ENCODE data around the gene SNURF.
"Not testable (repeated sequence)": the region's sequence is repeated elsewhere in the genome, so short reads cannot be mapped to it uniquely, and the experiment has no call there.

Gene SNURF

DNA sequence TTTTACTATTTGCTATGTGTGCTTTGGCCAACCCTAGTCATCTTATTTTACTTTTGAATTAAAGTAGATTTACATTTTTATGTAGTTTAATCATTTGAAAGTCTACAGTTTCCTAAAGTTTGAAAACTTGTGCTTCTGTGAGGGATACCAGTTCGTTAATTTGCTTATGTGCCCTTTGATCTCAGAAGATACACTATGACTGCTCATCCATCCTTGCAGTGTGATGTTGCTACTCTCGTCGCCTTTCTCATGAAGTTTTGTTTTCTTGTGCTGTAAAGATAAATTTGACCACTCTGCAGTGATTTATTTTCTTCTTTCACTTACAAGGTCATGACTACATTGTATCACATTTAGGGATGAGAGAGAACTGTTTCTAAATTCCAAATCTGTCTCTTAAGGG is 16.3 kb downstream of the SNURF start:
- no peak for ATAC-seq
- no peak for DNase-seq

DNA sequence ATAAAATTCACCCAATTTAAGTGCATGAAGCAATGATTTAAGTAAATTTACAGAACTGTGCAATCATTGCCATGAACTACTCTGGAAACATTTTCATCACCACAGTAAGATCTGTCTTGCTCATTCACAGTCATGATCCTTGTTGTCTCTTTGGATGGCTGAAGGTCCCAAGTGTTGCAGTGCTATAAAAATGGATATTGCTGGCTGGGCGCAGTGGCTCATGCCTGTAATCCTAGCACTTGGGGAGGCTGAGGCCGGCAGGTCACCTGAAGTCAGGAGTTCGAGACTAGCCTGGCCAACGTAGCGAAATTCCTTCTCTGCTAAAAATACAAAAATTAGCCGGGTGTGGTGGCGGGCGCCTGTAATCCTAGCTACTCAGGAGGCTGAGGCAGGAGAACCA is 17.0 kb downstream of the SNURF start:
- DNase-seq (no peak), ATAC-seq (no peak)

DNA sequence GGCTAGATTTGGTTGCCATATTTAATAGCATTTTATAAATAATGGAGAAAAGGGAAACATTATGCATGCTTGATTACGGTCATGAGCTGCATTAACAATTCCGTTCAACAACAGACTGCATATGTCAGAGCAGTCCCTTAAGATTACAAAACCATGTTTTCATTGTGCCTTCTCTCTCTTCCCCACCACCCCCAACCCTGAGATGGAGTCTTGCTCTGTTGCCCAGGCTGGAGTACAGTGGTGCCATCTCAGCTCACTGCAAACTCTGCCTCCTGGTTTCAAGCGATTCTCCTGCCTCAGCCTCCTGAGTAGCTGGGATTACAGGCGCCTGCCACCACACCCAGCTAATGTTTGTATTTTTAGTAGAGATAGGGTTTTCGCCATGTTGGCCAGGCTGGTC is 17.9 kb downstream of the SNURF start:
- not testable (repeated sequence) for DNase-seq, ATAC-seq

DNA sequence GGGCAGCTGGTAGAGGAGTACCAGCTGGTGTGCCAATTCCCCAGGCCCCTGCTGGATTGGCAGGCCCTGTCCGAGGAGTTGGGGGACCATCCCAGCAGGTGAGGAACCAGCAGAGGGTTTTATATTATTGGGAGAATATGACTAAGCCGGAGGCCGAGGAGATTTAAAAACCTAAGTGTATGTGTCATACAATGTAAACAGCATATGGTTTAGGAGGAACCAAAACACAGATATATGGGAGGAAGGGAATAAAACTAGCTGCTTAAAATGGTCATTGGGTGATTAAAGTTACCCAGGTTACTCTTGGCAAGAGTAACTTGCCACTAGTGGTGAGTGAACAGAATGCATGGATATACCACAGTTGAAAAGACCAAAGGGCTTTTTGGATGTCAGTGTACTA is 22.1 kb downstream of the SNURF start:
- no peak for ATAC-seq
- DNase-seq = no peak

DNA sequence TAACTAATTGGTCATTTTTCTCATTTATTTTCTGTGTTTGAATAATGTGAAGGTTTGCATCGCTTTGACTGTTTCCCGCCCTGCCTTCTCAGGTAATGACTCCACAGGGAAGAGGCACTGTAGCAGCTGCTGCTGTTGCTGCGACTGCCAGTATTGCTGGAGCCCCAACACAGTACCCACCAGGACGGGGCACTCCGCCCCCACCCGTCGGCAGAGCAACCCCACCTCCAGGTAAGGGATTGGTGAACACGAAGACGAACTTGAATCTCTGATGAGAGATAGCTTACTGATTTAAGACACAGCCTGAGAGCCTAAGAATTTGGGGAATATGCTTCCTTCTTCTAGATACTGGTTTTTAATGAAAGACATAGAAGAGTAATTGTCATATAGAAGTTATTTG is 22.9 kb downstream of the SNURF start:
- ATAC-seq (no peak), DNase-seq (no peak)

DNA sequence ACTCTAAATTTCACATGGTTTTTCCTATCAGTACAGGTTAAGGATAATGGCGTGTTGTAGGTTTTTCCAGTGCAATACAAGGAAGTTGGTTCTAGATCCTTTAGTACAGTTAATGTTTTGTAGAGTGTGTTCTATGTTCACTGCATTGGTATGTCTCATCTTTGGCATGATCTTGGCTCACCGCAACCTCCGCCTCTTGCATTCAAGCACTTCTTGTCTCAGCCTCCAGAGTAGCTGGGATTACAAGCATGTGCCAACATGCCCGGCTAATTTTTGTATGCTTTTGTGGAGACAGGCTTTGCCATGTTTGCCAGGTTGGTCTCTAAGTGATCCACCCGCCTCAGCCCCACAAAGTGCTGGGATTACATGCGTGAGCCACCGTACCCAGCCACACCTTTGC is 30.4 kb downstream of the SNURF start:
- ATAC-seq (no peak), DNase-seq (no peak)

DNA sequence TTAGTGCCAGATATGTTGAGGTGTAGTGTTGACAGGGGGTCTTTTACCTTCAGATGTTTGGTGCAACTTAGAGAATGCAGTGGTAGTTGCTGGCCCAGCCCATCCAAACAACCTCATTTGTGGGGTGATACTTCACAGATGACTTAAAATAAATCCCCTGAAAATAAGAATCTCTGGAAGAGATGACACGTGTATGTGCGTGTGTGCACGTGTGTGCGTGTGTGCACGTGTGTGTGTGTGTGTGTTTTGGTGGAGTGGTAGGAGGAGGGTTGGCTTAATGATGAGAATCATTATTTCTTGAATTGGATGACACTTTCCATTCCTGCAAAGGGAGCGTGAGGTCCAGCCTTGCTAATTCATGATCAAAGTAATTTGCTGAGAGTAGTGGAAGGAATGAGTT is 31.9 kb downstream of the SNURF start:
- DNase-seq (no peak), ATAC-seq (no peak)

Measured in stimulated activated naive CD8-positive, alpha-beta T cell treated with anti-CD3 and anti-CD28 coated beads, Interleukin-15, Interleukin-2, amounts not matched to agents 100 U/mL and 50 U/mL, for 24 hours (primary cell).